Midbrain (tissue), 1 donor: Measurements from ENCODE around the gene KCNH2.

Source experiments
- DNase-seq: peaks from one replicate; lab custom pipeline; 2025; lab: John Stamatoyannopoulos, UW

The KCNH2 gene

DNA sequence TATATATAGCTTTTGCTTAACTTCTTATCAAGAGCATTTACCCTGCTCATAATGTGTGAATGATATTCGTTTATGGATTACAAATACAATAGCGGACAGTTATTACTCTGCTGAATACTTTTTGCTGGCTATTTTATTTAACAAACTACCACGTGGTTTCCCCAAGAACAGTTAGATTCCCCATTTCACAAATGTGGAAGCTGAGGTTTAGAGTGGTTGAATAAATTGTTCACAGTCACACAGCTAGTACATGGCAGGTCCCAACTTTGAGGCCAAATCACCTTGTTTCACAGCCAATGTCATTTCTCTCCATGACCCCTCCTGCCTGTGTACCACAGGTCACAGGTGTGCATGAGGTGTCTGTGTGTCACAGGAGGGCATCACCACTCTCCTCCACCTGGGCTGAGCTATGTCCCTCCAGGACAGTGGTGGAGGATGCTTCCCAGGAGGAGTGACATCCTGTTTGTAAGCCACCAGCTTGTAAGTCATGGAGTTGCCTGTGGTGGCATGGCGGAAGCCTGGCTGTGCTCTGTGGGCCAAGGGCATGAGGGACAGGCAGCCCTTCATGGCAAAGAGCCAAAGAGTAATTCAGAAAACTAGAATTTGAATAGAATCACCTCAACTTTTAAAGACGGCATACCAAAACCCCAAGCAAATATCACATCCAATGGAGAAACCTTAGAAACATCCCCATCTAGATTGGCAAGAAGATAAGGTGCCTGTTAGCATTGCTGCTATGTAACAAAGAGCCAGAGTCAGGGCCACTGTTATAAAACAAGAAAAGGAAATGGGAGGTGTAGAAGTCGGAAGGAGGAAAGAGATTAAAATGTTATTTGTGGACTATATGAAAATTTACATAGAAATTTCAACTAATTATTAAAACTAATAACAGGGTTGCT, 73.9 kb downstream of the KCNH2 start:
- DNase-seq: no peak

DNA sequence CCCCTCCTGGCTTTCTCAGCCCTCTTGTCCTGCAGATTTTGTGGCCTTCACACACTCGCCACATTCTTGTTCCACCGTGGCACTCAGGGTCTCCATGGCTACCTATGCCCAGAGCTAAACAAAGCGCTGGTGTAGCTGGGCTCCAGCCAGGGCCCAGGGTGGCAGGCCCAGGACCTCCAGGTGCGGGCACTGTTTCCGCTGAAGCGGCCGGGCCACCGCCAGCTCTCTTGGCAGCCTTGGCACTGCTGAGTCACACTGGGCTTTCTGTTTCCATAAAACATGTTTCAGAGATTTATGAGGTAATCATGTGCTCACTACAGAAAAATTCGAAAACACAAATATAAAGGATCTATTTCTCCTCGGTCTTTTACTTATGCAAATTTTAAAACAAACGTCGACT, 74.5 kb downstream of the KCNH2 start:
- peak; percentile 30 for DNase-seq

DNA sequence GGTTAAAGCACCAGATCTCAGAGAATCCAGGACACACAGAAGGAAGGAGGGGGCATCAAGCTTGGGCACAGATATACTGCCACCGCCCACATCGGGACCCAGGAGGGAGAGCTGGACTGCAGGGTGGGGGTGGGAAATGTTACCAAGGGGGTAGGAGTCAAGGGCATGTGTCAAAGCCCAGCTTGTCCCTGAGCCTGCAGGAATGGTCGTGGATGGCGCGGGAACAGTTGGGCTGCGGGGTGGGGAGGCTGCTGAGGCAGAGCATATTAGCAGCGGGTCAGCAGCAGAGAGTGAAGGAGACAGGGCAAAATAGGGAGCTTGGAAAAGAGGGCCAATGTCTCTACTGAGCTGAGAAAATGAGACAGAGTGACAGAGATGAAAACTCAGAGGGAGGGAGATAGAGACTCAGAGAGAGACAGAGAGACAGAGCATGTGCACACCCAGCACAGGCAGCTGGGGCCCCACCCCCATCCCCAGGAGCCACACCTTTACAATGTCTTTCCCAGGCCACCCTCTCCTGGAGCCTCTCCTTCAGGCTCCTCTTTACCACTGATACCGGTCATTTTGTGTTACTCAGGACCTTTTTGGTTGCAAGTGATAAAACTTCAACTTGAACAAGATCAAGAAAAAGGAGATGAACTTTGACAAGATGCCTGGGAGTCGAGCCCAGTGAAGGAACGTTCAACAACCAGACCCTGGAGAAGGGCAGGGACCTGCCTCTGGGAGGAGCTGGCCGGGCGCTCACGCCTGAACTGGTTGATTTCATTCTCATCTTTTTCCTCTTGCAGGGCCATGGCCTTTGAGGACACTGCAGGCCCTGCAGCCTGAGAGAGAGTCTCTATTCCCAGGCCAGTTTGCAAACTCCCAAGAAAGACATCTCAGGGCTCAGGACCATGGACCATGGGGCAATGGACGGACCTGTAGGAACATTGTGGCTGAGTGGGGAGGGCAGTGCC, 75.8 kb downstream of the KCNH2 start:
- DNase-seq: no peak

DNA sequence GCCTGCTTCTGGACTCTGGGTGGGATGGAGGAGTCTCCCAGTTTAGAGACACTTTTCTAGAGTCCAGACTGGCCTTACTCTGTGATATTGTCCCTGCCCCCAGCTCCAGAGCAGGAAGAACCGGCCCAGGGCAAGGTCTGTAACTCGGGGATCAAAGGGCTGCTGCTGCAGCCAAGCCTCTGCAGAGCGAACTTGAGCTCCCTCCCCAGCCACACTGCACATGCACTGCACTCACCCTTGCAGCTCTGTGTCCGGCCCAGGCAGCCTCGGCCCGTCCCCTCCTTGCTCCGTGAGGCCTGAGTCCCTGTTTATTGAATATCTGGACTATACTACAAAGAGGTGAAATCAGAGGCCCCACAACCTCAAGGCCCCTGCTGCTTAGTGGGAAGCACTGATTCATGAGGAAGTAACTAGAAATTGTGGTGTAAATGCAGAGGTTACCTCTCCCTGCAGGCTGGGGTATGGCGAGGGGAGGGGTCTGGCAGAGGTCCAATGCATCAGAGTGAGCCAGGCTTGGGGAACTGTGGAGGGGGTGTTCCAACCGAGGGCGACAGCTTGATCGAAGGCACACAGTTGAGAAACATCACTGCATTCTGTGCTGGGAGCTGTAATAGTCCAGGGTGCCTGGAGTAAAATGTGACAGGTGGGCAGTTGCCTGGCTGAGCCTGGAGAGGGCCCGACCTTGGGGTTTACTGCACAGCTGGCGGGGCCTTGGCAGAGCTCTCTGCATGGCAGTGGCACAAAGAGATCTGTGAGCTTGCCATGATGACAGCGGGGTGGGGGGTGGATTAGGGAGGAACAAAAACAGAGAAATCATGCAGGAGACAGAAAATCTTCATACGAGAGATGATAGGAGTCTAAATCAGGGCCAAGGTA, 76.7 kb downstream of the KCNH2 start:
- DNase-seq: peak; percentile 28

DNA sequence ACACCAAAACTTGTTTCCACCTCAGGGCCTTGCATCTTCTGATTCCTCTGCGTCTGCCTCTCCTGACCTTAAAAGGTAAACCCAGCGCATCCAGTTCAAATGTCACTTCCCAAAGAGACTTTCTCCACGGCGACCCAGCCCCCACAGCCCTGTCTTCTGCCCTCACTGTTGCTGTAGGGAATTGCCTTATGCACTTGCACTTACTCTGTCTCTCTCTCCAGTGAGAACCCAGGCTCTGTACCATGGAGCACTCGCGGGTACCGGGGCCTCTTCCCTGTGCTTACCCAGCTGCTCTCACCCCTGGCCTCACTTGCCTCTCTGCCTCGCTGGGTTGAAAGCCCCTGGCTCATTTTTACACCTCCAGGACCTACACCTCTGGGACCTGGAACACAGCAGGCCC, 77.4 kb downstream of the KCNH2 start:
- no peak for DNase-seq

DNA sequence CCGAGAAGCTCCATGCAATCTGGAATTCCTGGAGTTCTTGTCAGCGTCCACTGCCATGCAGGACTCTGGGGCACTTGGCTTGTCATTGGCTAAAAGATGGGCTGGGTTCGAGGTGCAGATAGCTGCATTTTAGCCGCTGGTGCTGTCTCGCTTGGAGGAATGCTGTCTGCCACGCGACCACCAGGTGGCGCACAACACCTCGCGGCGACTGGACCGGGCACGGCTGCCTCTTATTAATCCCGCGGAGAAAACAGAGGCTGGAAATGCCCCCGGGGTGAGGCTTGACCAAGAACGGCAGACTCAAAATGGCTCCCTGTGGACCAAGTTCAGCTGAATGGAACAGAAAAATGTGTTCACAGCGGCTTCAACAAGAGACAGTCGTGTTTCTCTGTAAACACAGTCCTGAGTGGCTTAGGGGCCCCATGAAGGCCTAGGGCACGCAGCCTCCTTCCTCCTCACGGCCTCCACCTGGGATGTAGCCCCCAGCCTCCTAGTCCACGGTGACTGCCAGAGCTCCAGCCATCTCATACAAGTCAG, 79.6 kb downstream of the KCNH2 start:
- peak; percentile 59 for DNase-seq

DNA sequence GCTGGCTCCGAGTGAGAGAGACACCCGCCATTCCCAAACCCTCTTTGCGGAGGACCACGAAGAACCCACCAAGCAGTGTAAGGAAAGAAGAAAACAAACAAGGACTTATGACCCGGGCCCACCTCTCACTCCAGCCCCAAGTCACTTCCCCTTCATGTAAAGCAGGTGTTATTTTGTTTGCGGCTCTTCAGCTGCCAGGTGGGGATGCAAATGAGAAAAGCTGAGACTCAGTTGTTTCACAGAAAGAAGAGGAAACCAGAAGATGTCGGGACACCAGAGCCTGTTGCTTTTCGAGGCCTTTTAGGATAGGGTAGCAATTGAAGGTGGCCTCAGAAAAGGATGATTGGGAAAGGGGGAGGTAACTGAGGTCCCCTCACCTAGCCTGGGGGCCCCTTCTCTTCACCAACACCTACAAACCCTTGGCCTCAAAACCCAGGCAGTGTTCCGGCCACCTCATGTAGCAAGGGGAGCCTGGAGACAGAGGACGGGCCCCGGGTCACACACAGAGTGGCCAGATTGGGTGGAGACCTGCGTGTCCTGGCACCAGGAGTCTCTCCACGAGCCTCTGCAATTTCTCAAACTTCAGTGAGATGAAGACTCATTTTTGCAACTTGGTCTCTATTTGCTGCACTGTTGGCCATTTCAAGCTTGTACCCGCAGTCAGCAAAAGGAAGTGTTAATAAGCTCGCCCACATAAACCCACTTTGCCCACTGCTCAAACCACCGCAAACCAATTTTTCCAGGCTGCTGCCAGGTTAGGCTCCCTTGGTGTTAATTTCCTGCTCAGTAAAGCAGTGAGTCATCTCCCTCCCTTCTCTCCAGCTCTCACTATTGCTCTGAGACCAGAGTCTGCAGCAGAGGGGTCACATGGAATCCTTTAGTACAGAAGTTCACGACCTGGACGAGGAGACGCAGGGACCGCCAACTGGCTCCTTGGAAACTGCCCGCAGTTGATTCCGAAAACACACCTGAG, 80.3 kb downstream of the KCNH2 start:
- no peak for DNase-seq

DNA sequence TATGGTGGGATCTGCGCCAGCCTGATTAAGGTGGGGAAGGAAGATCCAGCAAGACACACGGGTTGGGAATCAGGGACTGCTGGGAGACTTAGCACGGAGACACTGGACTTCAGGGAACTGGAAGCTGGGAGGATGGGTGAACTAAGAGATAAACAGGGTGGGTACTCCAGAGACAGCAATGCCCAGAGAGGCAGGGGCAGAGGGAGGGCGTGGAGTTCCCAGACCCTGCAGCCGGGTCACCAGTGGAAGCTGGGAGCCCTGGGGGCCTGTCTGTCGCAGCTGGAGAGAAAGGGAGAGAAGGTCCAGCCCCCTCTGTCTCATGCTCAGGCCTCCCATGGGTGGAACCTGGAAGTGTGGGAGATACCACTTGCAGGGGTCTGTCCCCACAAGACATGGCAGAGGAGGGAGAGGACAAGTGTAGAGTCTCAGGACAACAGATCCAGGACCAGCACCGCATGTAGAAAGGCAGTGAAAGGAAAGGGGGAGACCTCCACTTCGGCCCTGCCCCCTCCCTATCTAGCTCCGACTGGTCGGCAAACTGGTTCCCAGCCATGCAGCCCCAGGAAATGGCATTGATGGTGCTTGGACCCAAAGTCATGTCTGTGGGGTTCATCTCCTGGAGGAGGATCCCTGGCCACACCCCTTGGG, 81.4 kb downstream of the KCNH2 start:
- no peak for DNase-seq

DNA sequence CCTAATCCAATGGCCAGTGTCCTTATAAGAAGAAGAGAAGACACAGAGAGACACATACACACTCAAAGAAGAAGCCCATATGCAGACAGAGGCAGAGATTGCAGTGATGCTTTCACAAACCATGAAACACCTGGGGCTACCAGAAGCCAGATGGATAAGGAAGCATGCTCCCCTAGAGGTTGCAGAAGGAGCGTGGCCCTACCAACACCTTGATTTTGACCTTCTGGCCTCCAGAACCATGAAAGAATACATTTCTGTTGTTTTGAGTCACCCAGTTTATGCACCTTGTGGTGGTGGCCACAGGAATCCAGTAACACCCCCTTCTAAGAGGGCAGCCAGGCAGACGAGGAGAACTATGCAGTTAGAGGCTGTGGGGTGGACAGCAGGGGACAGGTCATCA, 82.3 kb downstream of the KCNH2 start:
- no peak for DNase-seq
